HG02885 (cell line): Measurements from ENCODE around the gene SLC25A47.
"Not testable (repeated sequence)": the region's sequence is repeated elsewhere in the genome, so short reads cannot be mapped to it uniquely, and the experiment has no call there.

Source experiments
- ATAC-seq: cut with Tn5 transposase; IDR thresholded peaks from one replicate; pipeline ENCODE4 v1.9.1; 2021; ENCODE audit warnings: mild to moderate bottlenecking; ENCODE audit not compliant: unreplicated experiment, poor library complexity

Gene SLC25A47

GRCh38 chr14:100303179-100303578, 20.0 kb upstream of the SLC25A47 start:
- no peak for ATAC-seq

- ATAC-seq, result no peak
Observed at GRCh38 chr14:100303925-100304324, 19.2 kb upstream of the SLC25A47 start.

GRCh38 chr14:100304825-100305323, 18.3 kb upstream of the SLC25A47 start:
- ATAC-seq, result no peak

GRCh38 chr14:100305324-100306100, 17.6 kb upstream of the SLC25A47 start:
- ATAC-seq, result no peak

GRCh38 chr14:100306101-100306997, 16.8 kb upstream of the SLC25A47 start, which contains the start of gene SLC25A29:
Gene SLC25A29 (minus strand): TSS chr14:100306444. CDS start chr14:100306232, 212 bp downstream.
- peak; percentile 93 for ATAC-seq

- no peak for ATAC-seq
Observed at GRCh38 chr14:100306998-100307765, 16.0 kb upstream of the SLC25A47 start.

GRCh38 chr14:100307766-100308426, 15.2 kb upstream of the SLC25A47 start:
- ATAC-seq, result no peak

- not testable (repeated sequence) for ATAC-seq
Observed at GRCh38 chr14:100308427-100308792, 14.7 kb upstream of the SLC25A47 start.

GRCh38 chr14:100309028-100309737, 14.0 kb upstream of the SLC25A47 start:
- ATAC-seq, result no peak

GRCh38 chr14:100312110-100312876, 10.8 kb upstream of the SLC25A47 start:
- not testable (repeated sequence) for ATAC-seq

GRCh38 chr14:100312877-100313400, 10.2 kb upstream of the SLC25A47 start:
- ATAC-seq, result no peak

- no peak for ATAC-seq
Observed at GRCh38 chr14:100313464-100314230, 9.5 kb upstream of the SLC25A47 start.

- ATAC-seq, result no peak
Observed at GRCh38 chr14:100314724-100315123, 8.4 kb upstream of the SLC25A47 start.

- no peak for ATAC-seq
Observed at GRCh38 chr14:100317389-100317788, 5.8 kb upstream of the SLC25A47 start.

GRCh38 chr14:100317912-100318808, 5.0 kb upstream of the SLC25A47 start:
- ATAC-seq, result peak; percentile 86

- ATAC-seq, result no peak
Observed at GRCh38 chr14:100320157-100320856, 2.8 kb upstream of the SLC25A47 start.
